ENCODE measurements around the gene RND2.
"Not testable (repeated sequence)": the region's sequence is repeated elsewhere in the genome, so short reads cannot be mapped to it uniquely, and the experiment has no call there.

RND2 gene

DNA sequence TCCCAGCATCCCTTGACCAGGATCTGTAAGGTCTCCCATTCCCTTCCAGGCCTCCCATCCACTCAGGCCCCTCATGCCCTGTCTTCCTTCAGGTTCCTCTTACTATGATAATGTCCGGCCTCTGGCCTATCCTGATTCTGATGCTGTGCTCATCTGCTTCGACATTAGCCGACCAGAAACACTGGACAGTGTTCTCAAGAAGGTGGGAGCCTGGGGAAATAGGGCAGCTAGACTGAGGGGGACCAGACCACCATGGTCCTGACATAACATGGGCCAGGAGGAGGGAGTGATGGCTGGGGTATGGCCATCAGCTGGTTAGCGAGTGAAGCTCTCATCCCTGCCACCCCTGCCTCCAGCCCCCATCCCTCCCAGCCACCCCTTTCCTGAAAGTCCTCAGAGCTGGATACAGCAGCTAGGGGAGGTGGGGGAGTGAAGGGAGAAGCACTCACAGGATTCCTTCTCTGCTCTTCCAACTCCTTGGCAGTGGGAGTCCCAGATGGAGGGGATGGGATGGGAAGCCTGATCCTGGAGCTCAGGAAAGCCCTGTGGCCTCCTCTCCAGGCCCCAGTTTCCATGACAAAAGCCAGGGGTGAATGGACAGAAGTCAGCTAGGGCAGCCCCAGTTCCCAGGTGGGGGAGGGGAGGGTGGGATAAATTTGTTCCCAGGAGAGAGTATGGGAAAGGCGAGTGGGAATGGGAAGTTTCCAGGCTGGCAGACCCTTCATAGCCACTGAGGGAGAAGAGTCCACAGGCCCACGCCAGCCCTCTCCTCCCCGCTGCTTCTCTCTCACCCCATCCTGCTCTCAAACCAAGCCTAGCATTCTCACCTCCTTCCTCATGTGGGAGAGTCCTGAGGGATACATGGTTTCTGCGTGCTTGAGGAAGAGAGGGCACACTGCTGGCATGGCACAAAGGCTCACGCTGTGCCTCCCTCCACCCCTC is 2.3 kb downstream of the RND2 start:
- no peak for DNase-seq (ENCODE audit: low spot score)

DNA sequence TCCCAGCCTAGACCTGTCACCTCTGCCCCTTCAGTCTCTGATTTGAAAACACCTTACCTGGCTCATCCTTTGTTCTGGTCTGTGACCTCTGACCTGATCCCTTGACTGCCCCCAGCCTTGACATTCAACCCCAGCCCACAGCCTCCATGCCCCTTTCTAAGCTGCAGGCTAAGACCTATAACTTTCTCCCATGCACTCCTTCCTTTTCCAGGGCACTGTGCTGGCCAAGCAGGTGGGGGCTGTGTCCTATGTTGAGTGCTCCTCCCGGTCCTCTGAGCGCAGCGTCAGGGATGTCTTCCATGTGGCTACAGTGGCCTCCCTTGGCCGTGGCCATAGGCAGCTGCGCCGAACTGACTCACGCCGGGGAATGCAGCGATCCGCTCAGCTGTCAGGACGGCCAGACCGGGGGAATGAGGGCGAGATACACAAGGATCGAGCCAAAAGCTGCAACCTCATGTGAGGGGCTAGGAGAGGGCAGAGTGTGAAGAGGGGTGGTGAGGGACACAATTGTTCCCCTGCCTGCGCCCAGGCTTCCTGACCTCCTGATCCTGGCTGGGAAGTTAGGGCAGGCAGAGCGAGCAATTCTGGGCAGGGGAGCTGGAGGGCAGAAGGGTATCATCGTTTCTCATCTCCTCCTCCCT is 3.3 kb downstream of the RND2 start:
- no peak for DNase-seq (ENCODE audit: low spot score)

- no peak for DNase-seq (ENCODE audit: low spot score)
These were observed 5.2 kb downstream of the RND2 start for GRCh38 chr17:43030137-43030767.

GRCh38 chr17:43031666-43032065 is 6.6 kb downstream of the RND2 start:
- no peak for DNase-seq (ENCODE audit: low spot score)

DNA sequence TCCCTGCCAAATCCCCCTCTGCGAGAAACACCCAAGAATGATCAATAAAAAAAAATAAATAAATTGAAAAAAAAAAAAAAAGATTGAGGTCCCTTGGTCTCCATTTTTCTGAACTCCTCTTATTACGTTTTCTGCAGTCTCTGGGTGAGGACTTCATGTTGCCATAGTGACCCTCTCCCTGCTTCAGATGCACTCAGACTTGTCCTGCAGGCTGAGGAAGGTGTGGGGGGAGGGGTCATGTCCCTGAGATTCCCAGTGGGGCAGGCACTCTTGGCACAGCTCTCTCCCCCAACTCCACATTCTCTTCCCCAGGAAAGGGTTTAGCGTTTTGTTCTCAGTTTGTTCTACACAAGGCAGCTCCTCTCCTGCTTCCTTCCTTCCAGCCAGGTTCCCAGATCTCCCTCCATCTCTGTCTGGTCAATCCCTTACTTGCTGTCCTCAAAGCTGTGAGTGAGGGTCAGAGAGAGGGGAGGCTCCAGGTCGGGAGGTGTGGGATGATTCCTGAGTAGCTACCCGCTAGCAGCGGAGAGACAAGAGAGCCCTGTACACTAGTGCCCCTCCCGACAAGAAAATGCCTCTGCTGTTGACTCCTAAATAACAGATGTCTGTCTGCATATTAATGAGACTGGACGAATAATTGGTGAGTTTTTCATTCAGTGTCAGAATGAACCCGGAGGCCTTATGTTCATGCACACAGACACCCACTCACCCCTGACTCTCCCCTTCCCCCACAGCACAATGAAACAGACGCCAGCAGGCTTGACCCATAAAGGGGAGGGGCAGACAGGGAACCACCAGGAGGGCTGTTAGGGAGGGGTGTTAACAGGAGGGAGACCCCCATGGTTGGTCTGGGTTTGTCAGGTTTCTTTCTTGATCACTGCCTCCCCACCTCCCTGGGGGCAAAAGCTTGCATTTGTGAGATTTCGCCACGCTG is 9.2 kb downstream of the RND2 start:
- no peak for DNase-seq (ENCODE audit: low spot score)

DNA sequence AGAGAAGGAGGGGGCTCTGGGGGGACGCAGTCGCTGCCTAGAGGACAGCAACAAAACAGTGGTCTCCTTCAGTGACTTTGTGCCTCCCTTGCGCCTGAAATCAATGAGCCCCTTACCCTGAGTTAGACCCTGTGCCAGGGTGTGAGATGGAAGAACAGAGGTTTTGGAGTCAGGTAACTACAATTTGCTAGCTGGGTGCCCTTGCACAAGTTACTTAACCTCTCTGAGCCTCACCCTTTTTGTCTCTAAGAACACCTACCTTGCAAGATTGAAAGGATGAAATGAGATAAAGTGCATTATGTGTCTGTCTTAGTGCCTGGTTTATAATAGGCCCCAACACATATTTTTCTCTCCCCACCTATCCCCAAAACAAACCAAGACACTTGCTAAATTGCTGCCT is 9.9 kb downstream of the RND2 start:
- no peak for DNase-seq (ENCODE audit: low spot score)

GRCh38 chr17:43039646-43040045 is 14.6 kb downstream of the RND2 start:
- no peak for DNase-seq (ENCODE audit: low spot score)

GRCh38 chr17:43040655-43041054 is 15.6 kb downstream of the RND2 start:
- no peak for DNase-seq (ENCODE audit: low spot score)

GRCh38 chr17:43042025-43042628 is 17.1 kb downstream of the RND2 start:
- no peak for DNase-seq (ENCODE audit: low spot score)

DNA sequence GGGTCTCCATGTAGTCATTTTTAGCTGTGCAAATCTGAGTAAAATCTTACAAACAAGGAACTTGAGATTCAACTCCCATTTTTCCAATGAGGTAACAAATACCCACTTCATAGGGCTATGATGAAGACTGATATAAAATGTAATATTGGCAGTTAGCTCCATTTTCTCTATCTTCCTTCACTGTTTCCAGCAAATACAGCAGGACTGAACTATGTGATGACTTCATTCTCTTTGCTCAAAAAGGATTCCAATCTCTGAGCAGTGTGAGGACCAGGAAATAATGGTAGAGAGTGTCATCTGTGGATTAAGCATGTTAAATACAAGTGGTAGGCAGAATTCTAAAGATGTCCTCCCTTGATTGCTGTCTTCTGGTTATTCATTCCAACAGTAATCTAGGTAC is 18.3 kb downstream of the RND2 start:
- no peak for DNase-seq (ENCODE audit: low spot score)

- DNase-seq (ENCODE audit: low spot score), result no peak
These were observed 19.0 kb downstream of the RND2 start for GRCh38 chr17:43044024-43044423.

DNA sequence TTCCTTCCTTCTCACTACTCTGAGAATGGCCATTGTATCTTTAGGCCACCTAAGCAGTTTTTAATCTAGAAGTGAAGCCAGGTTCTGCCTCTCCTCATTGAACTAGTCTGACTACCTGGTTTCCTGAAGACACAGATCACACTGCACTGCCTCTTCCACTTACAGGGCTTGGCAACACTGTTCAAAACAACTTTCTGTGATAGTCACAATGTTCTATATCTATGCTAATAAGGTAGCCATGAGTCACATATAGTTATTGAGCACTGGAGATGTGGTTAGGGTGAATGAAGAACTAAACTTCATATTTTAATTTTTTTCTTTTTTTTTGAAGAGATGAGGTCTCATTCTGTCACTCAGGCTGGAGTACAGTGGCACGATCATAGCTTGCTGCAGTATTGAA is 26.9 kb downstream of the RND2 start:
- DNase-seq (ENCODE audit: low spot score), result no peak

GRCh38 chr17:43053008-43053407 is 28.0 kb downstream of the RND2 start:
- DNase-seq (ENCODE audit: low spot score), result not testable (repeated sequence)

DNA sequence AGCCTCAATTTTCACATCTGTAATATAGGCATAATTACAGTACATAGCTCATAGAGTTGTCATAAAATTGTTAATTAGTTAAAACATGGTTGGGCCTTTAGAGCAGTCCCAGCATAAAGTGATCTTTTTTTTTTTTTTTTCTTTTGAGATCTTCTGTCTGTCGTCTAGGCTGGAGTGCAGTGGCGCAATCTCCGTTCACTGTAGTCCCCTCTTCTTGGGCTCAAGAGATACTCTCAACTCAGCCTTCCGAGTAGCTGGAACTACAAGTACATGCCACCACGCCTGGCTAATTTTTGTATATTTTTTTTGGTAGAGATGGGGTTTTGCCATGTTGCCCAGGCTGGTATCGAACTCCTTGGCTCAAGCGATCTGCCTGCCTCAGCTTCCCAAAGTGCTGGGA is 31.0 kb downstream of the RND2 start:
- DNase-seq (ENCODE audit: low spot score), result no peak

GRCh38 chr17:43062984-43063638 is 38.1 kb downstream of the RND2 start:
- no peak for DNase-seq (ENCODE audit: low spot score)

- DNase-seq (ENCODE audit: low spot score), result no peak
These were observed 43.7 kb downstream of the RND2 start for GRCh38 chr17:43068570-43069367.

- DNase-seq (ENCODE audit: low spot score), result no peak
These were observed 44.4 kb downstream of the RND2 start for GRCh38 chr17:43069368-43069898.

- no peak for DNase-seq (ENCODE audit: low spot score)
These were observed 45.2 kb downstream of the RND2 start for GRCh38 chr17:43070257-43070656.

DNA sequence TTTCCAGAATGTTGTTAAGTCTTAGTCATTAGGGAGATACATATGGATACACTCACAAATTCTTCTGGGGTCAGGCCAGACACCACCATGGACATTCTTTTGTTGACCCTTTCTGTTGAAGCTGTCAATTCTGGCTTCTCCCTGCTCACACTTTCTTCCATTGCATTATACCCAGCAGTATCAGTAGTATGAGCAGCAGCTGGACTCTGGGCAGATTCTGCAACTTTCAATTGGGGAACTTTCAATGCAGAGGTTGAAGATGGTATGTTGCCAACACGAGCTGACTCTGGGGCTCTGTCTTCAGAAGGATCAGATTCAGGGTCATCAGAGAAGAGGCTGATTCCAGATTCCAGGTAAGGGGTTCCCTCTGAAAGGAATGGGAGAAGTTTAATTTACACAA is 45.8 kb downstream of the RND2 start:
- no peak for DNase-seq (ENCODE audit: low spot score)

GRCh38 chr17:43074869-43075268 is 49.8 kb downstream of the RND2 start:
- no peak for DNase-seq (ENCODE audit: low spot score)

Data from COLO829 (cell line).